ENCODE measurements around the gene GPRC5B.

DNA sequence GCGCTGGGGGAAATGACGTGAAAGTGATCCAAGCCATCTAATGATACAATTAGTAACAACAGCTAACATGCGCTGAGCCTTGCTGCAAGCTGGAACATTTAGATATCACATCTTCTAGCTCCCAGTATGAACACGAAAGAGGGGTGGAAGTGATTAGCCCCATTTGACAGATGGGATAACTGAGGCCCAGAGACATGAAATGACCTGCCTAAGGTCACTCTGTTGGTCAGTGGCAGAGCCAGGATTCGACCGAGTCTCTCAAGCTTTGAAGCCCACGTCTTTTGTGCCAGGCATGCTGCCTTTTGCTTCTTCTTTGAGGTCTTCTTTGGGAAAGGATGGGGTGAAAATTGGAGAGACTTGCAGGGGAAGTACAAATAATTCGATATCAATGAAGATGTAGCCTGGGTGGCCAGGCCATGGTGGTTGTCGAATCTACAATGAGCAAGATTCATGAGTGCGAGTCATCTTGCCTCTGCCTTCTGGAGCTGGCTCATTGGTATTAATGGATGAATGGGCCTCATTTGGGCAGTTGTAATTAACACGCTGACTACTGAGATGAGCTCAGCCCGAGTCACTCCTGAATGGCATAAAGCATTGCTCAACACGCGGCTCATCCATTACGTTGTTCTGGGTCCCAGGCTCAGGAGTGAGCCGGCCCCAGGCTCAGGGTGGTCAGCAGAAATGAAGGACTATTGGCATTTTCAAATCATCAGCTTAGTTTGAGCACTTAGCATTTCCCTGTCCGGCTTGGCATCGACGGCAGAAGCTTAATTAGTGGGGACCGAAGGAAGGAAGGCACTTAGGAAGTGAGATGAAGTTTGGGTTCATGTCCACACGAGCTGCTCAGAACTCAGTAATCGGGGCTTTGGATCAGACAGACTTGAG lies 28.0 kb upstream of the GPRC5B start:
- TF ChIP-seq, protein P1, sequence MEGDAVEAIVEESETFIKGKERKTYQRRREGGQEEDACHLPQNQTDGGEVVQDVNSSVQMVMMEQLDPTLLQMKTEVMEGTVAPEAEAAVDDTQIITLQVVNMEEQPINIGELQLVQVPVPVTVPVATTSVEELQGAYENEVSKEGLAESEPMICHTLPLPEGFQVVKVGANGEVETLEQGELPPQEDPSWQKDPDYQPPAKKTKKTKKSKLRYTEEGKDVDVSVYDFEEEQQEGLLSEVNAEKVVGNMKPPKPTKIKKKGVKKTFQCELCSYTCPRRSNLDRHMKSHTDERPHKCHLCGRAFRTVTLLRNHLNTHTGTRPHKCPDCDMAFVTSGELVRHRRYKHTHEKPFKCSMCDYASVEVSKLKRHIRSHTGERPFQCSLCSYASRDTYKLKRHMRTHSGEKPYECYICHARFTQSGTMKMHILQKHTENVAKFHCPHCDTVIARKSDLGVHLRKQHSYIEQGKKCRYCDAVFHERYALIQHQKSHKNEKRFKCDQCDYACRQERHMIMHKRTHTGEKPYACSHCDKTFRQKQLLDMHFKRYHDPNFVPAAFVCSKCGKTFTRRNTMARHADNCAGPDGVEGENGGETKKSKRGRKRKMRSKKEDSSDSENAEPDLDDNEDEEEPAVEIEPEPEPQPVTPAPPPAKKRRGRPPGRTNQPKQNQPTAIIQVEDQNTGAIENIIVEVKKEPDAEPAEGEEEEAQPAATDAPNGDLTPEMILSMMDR (conservative IDR thresholded peaks at IDR 0.05 in 1 of 2, IDR thresholded peaks at IDR 0.05 in 1 of 2; ENCODE audit: low read depth in 1 of 2, low read length in 2 of 2), result no peak
- no peak for TF ChIP-seq EZH2 (IDR thresholded peaks at IDR 0.05; ENCODE audit: low read length, missing control alignments)
